Activated CD8-positive, alpha-beta memory T cell treated with anti-CD3 and anti-CD28 coated beads, Interleukin-2, amount 50 U/mL, for 24 hours (primary cell): ENCODE data around the gene SLC66A1.

Experiments used
- DNase-seq: peaks from one replicate; pipeline ENCODE4 v3.0.0-alpha.2; 2020; ENCODE audit errors: extremely low read depth

The SLC66A1 gene

GRCh38 chr1:19361611-19362147 lies 49.6 kb downstream of the SLC66A1 start:
- DNase-seq, result no peak

GRCh38 chr1:19363536-19364152 lies 51.5 kb downstream of the SLC66A1 start:
- DNase-seq, result no peak

- DNase-seq, result no peak
These were observed 53.6 kb downstream of the SLC66A1 start for GRCh38 chr1:19365721-19366120.

GRCh38 chr1:19366599-19367536 lies 54.7 kb downstream of the SLC66A1 start:
- no peak for DNase-seq

GRCh38 chr1:19367584-19368041 lies 55.5 kb downstream of the SLC66A1 start:
- DNase-seq, result no peak

DNA sequence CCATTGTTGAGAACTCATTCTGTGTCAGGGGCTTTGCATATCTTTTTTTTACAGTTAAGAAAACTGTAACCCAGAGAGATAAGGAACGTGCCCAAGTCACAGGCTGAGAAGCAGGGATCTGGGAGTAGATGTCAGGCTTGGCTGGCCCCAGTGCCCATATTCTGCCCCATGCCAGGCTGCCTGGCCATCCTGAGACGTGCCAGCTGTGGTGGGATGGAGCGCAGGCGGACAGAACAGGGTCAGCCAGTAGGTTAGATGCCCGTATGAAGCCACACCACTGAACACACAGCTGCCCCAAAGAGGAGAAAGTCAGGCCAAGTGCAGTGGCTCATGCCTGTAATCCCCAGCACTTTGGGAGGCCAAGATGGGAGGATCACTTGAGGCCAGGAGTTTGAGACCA lies 55.9 kb downstream of the SLC66A1 start:
- DNase-seq, result no peak

DNA sequence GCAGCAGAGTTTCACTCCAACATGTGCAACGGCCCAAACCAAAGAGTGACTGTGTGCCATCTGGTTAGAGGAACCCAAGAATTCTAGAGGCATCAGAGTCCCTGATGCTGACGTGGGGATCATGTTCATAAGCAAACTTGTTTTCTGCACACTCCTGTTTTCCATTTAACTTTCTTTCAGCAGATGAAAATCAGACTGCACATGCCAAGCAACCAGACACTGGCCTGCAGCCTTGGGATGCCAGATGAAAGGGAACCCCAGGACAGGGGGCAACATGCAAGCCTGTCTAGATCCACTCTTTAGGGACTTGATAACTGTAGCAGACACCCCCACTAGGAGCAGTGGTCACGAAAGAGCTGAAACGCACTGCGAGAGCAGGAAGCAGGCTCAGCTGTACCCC lies 56.8 kb downstream of the SLC66A1 start:
- no peak for DNase-seq

GRCh38 chr1:19369396-19370090 lies 57.4 kb downstream of the SLC66A1 start:
- DNase-seq, result no peak

DNA sequence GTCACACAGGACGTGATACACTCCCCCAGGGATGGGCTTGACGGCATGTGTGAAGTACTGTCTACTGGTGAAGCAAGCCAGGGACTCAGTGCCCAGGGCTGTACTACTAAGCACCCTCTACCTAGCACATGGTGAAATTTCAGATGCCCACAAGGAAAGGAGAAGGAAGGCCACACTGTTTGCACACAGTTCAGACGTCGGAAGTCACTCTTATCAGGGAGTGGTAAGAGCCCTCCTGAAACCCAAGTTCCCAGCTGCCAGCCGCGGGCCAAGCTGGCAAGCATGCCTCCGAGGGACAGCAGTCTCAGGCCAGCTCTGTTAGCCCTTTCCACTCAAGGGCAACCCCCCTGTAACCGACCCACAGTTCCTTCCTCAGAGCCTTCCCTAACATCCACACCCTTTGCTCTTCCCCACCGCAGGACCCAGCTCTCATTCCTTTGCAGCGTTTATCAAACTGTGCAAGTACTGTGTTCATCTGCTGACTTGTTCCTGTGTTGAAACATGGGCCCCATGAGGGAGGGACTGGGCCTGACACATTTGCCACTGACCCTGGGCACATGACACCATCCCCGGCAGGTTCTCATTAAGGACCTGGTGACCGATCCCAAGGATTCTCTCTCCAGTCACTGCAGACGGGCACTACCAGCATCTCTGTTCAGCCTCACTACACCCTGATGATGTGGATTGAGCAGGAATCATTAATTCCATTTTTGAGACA lies 58.5 kb downstream of the SLC66A1 start:
- no peak for DNase-seq

DNA sequence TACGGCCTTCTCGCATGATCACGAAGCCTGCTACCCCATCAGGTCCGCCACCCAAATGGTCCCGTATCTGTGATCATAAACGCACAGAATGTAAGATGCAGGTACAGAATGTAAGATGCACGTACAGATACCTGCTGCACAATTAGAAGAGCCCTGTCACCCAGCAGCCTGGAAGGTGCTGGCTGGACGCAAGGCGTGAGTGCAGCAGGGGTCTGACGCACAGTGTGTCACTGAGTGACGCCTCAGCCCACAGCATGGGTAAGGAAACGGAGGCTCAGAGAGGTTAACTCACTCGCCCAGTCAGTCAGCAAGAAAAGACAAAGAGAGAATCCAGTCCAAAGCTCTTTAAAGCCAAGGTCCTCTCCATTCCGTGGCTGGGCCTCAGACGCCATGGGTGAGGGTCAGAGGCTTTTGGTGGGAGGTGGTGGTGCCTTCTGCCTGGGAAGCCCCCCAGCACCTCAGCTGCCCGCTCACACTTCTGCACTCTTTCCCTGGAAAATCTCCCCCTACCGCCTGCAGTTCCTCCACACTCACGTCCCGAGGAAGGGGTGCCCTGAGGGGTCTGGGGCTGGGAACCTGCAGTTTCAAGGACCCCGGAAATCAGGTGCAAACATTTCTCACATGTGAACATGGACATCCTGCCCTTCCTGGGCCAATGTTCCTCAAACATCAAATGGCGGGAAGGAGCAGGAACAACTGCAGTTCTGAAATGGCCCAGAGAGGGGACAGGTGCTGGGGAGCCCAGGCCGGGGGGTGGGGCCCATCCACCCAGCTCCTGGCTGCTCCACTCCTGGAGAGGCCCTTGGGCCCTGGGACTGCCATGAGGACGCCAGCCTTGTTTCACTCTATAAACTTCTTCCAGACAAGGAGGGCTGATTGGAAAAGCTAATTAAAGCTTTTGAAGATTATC lies 59.4 kb downstream of the SLC66A1 start:
- no peak for DNase-seq

- no peak for DNase-seq
These were observed 60.0 kb downstream of the SLC66A1 start for GRCh38 chr1:19372136-19372514.

GRCh38 chr1:19372602-19373001 lies 60.5 kb downstream of the SLC66A1 start:
- DNase-seq, result no peak

DNA sequence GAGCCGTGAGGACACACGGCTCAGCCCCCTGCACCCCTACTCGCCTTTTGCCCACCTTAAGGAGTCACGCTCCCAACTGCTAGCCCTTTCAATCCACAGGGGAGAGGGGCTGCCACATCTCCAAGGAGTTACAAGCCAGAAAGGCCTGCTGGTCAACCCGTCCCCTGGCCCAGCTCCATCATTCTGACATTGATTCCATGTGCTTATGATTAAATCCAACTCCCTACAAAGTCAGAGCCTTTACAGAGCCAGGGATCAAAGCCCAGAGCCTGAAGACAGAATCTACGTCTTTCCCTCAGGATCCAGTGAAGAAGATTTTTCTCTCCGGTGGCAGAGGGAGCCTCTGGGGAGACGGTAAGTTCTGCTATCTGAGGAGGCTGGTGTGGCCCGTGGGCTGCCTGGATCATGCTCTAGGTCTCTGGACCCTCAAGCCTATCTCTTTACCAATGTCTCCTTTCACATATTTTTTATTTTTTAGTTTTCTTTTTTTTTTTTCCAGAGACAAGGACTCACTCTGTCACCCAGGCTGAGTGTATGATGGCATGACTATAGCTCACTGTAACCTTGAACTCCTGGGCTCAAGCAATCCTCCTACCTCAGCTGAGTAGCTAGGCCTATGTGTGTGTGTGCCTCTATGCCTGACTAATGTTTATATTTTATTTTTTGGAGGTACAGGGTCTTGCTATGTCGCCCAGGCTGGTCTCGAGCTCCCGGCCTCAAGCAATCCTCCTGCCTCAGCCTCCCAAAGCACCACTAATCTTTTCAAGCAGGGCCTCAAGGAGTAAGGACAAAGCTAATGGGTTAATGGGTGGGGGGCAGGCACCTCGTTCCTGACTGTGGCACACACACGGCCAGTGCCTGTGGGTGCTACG lies 61.3 kb downstream of the SLC66A1 start:
- no peak for DNase-seq

GRCh38 chr1:19374083-19374801 lies 62.1 kb downstream of the SLC66A1 start:
- no peak for DNase-seq

DNA sequence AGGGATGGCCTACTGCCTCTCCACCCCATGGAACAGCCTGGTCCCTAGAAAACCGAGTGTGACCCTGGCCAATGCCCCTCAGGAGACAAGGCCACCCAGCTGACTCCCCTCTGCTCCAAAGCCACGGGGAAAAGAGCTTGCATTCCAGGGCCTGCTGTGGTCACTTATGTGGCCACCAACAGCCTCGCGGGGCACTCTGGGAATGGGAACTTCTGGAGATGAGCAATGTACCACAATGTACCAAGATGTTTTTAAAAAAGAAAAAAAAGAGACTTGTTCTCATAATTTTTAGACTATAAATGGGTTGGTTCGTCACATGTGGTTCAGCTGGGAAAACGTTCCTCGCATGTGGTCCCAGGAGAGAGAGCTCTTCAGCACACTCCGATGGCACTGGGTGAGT lies 62.8 kb downstream of the SLC66A1 start:
- DNase-seq, result no peak

DNA sequence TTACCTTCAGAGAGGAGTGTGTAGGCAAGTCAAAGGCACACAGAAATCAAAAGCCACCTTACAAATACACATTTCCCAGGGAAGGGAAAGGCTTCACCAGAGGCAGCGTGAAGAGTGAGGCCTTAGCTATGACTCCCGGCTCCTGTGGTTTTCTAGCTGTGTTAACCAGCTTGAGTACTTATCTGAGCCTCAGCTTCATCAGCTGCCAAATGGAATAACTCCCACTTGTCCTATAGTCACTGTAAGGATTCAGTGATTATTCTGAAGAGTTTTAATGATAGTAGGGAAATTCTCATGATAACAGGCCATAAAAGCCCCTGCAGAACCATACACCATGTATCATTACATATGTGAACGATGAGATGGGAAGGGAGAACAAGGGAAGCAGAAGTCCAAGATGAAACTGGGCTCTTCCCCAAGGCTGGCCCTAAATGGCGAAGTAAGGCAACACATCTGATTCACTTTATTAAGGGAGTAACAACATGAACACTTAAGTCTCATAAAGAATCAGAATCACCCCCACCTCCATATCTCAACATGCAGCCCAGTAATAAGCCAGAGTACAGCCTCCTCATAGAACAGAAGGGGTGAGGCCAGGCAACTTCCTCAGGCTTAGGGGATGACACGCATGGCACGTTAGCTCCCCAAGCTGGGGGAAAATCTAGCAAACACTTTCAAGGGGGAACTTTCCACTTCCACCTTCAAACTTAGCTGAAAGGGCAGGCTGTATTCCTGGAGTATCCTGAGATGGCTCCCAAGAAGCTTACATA lies 63.7 kb downstream of the SLC66A1 start:
- no peak for DNase-seq

GRCh38 chr1:19376428-19377372 lies 64.6 kb downstream of the SLC66A1 start:
- no peak for DNase-seq
